GM18861 (cell line): Measurements from ENCODE around the gene MDM2.

ENCODE experiments used
- ATAC-seq: cut with Tn5 transposase; IDR thresholded peaks from one replicate; pipeline ENCODE4 v1.9.1; 2021; ENCODE audit not compliant: unreplicated experiment

Gene MDM2

DNA sequence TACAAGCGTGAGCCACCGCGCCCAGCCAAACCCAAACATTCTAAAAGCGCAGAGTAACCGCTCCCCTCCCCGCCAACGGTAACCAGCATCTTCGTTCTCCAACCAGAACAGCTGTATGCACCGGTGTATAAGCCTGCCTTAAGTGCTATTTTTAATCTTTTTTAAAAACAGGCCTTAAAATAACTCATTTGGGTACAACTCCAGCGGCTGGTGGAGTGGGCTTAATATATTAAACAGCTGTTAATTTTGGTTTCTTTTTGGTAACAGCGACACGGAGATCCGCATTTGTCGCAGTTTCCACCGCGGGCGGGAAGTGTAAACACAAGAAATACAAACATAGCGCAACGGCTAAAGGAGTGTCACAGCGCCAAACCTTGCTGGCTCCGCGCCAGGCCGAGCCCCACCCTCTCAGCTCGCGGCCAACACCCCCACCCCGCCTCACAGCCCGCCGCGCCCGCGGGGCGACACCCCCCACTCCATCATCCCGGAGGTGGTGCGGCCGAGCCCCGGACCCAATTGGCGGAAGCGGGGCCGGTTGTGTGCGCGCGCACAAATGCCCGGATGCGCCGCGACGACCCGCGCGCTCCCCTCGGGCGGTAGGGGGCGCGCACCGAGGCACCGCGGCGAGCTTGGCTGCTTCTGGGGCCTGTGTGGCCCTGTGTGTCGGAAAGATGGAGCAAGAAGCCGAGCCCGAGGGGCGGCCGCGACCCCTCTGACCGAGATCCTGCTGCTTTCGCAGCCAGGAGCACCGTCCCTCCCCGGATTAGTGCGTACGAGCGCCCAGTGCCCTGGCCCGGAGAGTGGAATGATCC, at the start of gene MDM2:
TSS of gene MDM2 (plus strand) at position 602 of the 812 bp plus-strand sequence. CDS start 301 bp downstream, outside the sequence.
- ATAC-seq = peak; percentile 62

- no peak for ATAC-seq
Observed at GRCh38 chr12:68759852-68760251, 48.1 kb upstream of the MDM2 start.

DNA sequence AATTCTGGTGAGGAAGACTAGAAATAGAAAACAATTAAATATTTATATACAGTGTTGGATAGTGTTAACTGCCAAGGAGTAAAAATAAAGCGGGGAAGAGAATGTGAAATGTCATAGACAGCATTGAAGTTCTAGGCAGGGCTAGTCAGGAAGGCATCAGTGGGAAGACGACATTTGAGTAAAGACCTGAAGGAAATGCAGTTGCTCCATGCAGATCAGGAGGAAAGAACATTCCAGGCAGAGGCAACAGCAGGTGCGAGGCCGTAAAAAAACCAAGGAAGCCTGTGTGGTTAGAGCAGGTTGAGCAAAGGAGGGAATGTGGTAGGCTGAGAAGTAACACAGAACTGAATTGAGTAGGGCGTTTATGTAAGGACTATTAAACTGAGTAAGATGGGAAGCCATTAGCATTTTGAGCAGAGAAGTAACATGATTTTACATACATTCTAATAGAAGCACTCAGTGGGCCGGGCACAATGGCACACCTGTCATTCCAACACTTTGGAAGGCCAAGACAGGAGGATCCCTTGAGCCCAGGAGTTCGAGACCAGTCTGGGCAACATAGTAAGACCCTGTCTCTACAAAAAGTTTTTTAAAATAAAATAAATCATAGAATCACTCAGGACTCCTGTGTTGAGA, 47.1 kb upstream of the MDM2 start:
- ATAC-seq = no peak

- no peak for ATAC-seq
Observed at GRCh38 chr12:68761442-68761812, 46.5 kb upstream of the MDM2 start.

GRCh38 chr12:68761901-68762630, 45.9 kb upstream of the MDM2 start:
- no peak for ATAC-seq

DNA sequence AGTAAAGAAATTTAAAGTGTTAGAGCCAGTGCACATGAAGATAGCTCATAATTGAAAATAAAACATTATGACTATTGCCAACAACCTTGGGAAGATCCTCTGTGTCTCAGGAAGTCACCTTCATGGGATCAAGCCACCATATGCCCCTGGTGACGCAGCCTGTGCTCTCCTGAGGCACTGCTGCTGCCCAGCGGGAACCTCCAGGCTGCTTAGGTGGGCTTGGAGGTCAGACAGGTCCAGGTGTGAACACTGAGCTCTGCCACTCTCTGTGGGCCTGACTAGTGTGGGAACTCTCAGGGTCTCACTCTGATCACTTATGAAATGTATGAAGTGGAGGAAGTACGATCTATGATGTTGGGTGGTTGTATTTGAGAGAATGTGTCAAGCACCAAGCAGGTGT, 45.3 kb upstream of the MDM2 start:
- ATAC-seq = no peak

DNA sequence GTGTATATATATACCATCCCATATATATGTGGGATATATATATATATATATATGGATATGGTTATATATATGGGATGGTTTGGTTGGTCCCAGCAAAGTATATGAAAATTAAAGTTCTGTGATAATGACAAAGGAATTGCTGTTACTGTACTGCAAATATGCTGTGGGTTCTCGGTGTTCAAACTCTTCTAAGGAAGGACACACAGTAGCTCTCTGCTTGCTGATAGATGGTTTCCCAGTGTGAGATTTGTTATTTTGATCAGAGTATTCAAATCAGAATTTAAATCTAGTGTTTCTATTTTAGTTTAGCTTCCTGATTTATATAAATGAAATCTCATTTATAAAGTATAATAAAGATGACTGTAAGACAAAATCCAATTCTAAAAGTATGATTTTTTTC, 42.3 kb upstream of the MDM2 start:
- no peak for ATAC-seq

- ATAC-seq = no peak
Observed at GRCh38 chr12:68766646-68767045, 41.3 kb upstream of the MDM2 start.

DNA sequence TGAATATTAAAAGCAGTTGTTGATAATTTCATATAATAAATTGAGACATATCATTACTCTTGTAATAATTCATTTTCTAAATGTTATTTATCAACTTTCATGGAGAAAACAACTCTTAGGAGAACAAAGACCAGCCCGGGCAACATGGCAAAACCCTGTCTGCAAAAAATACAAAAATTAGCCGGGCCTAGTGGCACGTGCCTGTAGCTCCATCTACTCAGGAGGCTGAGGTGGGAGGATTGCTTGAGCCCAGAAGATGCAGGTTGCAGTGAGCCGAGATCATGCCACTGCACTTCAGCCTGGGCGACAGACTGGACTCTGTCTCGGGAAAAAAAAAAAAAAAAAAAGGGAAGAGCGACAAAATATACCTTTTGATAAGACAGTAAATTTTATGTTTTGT, 40.8 kb upstream of the MDM2 start:
- no peak for ATAC-seq

DNA sequence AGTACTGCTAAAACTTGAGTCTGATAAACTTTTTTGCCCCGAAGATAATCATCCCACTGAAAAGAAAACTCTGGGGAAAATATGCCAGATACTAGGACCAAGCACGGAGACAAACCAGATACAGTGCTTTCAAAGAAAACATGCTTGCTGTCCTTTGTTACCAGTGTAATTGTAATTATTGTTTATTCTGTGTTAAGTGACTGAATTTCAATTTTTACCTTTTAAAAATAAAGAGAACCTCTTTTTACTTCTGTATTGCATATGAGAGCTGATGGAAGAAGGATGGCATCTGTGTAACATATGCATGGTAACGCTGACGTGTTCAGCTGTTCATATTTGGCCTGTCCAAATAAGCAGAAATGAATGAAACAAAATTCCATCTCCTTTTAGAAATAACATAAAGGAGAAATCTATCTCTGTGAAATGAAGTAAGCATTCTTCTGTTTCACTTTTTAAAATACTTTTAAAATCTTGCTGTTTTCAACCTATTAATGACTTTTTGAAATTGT, 39.5 kb upstream of the MDM2 start:
- no peak for ATAC-seq

DNA sequence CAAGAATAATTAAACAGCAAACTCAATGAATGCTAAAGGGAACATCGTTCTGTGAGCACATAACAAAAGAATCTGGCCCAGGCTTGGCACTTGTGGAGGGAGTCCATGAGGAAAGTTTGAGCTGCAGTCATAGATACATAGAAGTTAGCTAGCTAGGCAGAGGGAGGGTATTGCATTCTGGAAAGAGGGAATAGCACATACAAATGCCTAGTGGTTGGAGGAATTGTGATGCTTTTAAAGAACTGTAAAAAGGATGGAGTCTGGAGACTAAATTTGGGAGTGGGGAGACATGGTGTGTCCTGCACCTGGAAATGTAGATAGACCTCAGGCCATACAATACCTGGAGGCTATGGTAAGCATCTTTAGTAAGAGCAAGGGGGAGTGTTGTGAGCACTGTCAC, 38.0 kb upstream of the MDM2 start:
- no peak for ATAC-seq

DNA sequence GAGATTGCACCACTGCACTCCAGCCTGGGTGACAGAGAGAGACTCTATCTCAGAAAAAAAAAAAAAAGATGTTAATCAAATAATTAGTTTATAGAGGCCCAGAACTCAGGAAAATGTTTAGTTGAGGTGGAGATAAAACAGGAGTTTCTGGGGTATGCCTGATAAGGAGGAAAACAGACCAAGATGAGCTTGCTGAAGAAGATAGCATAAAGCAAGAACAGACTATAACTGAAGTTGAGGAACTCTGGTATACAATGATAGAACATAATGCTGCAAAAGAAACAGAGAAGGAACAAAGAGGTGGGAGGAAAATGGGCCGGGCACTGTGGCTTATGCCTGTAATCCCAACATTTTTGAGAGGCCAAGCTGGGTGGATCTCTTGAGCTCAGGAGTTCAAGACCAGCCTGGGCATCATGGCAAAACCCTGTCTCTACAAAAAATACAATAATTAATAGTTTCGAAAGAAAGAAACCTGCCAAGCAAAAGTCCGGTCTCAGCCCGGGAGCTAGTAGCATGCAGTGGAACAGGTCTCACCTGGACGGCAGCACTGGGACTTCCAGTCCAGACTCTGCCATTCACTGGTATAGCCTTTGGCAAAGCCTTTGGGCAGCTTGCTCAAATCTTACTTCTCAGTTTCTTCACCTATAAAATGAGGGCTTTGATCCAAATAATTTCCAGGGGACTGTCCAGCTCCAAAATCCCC, 36.6 kb upstream of the MDM2 start:
- no peak for ATAC-seq

- no peak for ATAC-seq
Observed at GRCh38 chr12:68772714-68773113, 35.3 kb upstream of the MDM2 start.

DNA sequence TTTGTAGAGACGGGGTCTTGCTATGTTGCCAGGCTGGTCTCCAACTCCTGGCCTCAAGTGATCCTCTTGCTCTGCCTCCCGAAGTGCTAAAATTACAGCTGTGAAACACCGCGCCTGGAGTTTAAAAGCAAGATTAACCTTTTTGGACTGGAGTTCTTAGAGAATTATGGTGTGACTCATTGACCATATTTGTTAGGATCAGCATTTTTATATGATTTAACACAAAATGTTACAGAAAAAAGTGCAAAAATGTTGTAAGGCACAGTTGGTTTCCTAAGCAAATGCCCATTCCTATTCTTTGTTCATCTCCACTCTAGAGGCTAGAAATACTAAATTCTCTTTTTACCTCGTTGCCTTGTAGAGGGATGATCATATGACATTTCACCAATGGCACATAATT, 34.4 kb upstream of the MDM2 start:
- ATAC-seq = no peak

DNA sequence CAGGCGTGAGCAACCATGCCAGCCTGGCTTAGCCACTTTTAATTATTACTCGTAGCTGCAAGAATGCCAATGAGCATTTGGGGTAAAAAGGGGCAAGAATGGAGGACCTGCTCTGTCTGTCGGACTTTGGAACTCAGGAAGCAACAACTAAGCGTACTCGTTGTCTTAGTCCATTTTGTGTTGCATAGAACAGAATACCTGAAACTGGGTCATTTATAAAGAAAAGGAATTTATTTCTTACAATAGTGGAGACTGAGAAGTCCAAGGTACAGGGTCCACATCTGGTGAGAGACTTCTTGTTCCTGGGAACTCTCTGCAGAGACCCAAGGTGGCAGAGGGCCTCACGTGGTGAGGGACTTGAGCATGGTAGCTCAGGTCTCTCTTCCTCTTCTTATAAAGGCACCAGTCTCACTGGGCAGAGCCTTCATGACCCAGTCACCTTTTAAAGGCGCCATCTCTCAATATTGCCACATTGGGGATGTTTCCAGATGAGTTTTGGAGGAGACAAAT, 32.8 kb upstream of the MDM2 start:
- ATAC-seq = no peak

DNA sequence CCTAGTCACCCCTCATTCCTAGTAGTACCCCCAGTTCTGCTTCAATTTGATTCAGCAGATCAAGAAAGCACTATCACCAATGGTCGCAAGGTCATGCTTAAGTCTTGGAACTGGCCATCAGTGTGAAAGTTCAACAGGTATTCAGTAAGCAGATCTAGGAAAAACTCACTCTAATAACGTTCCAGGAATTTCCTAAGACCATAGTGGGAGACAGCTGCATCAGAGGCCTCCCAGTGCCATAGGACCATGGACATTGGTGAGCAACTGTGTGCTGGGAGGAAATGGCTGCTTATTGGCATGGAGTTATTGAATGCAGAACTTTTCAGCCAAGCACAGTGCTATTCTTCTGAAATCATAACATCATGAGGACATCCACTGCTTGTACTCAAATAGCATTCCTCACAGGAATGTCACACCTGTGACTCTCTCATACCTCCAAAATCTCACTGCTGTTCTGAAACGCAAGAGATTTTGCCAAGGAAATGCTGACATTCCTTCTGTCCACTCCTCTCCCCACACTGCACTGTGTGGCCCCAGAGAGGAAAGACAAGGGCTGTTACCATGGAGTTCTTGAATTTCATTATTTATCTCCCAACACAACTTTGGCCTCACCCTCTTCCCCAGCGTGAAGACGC, 30.9 kb upstream of the MDM2 start:
- no peak for ATAC-seq

DNA sequence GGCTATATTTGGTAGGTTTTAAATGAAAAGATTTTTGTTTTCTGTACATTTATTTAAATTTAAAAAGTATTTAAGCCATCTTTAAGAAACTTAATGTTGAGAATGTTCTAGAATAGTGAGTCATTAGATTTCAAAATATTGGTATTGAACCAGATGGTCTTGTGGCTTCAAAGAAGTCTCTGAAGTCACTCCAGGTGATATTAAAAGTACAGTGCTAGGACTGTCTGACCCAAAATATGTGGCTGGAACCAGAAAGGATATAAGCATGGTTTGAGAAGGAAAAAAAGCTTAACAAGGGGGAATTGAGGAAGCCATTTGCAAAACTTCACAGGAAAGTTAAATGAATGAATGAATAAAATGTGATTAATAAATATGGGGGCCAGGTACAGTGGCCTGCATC, 28.7 kb upstream of the MDM2 start:
- ATAC-seq = no peak

DNA sequence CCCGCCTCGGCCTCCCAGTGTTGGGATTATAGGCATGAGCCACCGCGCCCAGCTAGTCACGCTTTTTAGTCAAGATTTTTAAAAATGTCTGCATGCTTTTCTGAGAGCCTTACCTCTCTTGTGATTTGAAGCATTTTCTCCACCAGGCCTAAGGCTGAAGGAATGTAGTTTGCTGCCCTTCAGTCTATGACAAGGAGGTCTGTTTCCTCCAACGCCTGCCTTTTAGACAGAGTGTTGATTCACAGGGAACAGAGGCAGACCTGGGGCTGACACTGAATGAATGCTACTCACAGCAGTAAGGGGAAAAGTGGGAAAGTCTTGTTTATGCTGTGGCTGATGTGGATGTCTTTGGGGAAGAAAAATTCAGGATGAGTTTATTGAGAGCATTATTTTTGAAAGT, 27.2 kb upstream of the MDM2 start:
- ATAC-seq = no peak

GRCh38 chr12:68781728-68782127, 26.2 kb upstream of the MDM2 start:
- ATAC-seq = no peak

GRCh38 chr12:68784015-68784414, 24.0 kb upstream of the MDM2 start:
- ATAC-seq = no peak

DNA sequence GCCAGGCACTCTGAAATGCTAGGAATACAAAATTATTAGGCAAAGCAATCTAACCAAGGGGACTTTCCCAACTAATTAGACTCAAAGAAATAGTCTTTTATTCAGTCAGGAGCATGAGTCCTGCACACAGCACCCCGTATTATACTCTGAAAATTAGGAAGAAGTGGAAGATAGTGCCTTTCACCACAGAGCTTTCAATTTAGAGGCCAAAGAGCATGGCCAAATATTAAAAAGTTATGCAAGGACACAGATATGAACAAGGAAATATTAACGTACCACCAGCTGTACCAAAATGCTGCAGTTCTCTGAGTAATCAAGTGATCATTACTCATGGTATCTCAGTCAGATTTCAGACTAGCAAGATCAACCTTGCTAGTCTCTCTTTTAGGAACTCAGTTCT, 22.6 kb upstream of the MDM2 start:
- no peak for ATAC-seq
